Smooth muscle cell (in vitro differentiated cells): Measurements from ENCODE around the gene PPP1CC. TPM values are rescaled to one million over a fixed set of nuclear protein-coding genes. Genes with fewer than 3 reads are reported as not detected.

ENCODE experiments used
- DNase-seq: peaks from one replicate; lab custom pipeline; 2025; ENCODE audit not compliant: unreplicated experiment; lab: John Stamatoyannopoulos, UW
- H2AFZ ChIP-seq: fragments of 200-600 bp; sonication (generic); 2 replicates; pipeline ENCODE4 v1.6.0; 2016; ENCODE audit warnings: antibody characterized with exemption, low read depth, mild to moderate bottlenecking
- H3F3A ChIP-seq: fragments of 200-600 bp; sonication (generic); 2 replicates; pipeline ENCODE4 v1.6.0; 2017; ENCODE audit warnings: antibody characterized with exemption, low read depth
- H3K27ac ChIP-seq: fragments of 200-600 bp; sonication (generic); 2 replicates; pipeline ENCODE4 v1.5.1; 2016; ENCODE audit warnings: low read depth, mild to moderate bottlenecking
- H3K27me3 ChIP-seq: fragments of 200-600 bp; sonication (generic); 2 replicates; pipeline ENCODE4 v1.6.1; 2016; ENCODE audit warnings: low read depth, mild to moderate bottlenecking
- H3K36me3 ChIP-seq: fragments of 200-600 bp; sonication (generic); 2 replicates; pipeline ENCODE4 v1.5.1; 2016; ENCODE audit warnings: low read depth
- H3K4me1 ChIP-seq: fragments of 200-600 bp; sonication (generic); 2 replicates; pipeline ENCODE4 v1.5.1; 2016; ENCODE audit warnings: low read depth
- H3K4me2 ChIP-seq: fragments of 200-600 bp; sonication (generic); 2 replicates; pipeline ENCODE4 v1.6.0; 2016; ENCODE audit warnings: mild to moderate bottlenecking
- H3K4me3 ChIP-seq: fragments of 200-600 bp; sonication (generic); 2 replicates; pipeline ENCODE4 v1.5.1; 2016; ENCODE audit warnings: mild to moderate bottlenecking
- H3K79me2 ChIP-seq: fragments of 200-600 bp; sonication (generic); 2 replicates; pipeline ENCODE4 v1.6.0; 2016; ENCODE audit warnings: low read depth, mild to moderate bottlenecking
- H3K9ac ChIP-seq: fragments of 200-600 bp; sonication (generic); 2 replicates; pipeline ENCODE4 v1.6.0; 2016; ENCODE audit warnings: low read depth
- H3K9me3 ChIP-seq: fragments of 200-600 bp; sonication (generic); replicated peaks from 2 replicates; pipeline ENCODE4 v1.5.1; 2016; ENCODE audit warnings: low read depth
- H4K20me1 ChIP-seq: fragments of 200-600 bp; sonication (generic); 2 replicates; pipeline ENCODE4 v1.6.0; 2016; ENCODE audit warnings: low read depth
- WGBS: methylation state at CpG from one replicate; pipeline ENCODE4 v1.1.7; 2016; ENCODE audit warnings: low lambda C conversion rate; 5-methylcytosine and 5-hydroxymethylcytosine counted together
- polyA plus RNA-seq: library from polyadenylated mRNA; unstranded; fragments of >200 nt; fragmentation: Nextera tagmentation; extraction: Ambion mirVana; gene quantifications from 2 replicates; pipeline ENCODE4 v1.2.1, GENCODE V29; 2016
- total RNA-seq: library from RNA; depleted of rRNA; stranded (reverse); fragments of >200 nt; gene quantifications from 2 replicates; pipeline ENCODE4 v1.2.3, GENCODE V29; 2014
- TF ChIP-seq, protein P1 (sequence below): fragments of 200-600 bp; sonication (generic); IDR thresholded peaks from 2 replicates; pipeline ENCODE4 v1.5.1; 2017; ENCODE audit warnings: borderline replicate concordance, mild to moderate bottlenecking, antibody characterized with exemption; ENCODE audit not compliant: insufficient read depth, poor library complexity, severe bottlenecking

Gene PPP1CC
- total and polyA plus RNA-seq, 2 experiments from 2014 or later: 34.9 to 105 TPM

DNA sequence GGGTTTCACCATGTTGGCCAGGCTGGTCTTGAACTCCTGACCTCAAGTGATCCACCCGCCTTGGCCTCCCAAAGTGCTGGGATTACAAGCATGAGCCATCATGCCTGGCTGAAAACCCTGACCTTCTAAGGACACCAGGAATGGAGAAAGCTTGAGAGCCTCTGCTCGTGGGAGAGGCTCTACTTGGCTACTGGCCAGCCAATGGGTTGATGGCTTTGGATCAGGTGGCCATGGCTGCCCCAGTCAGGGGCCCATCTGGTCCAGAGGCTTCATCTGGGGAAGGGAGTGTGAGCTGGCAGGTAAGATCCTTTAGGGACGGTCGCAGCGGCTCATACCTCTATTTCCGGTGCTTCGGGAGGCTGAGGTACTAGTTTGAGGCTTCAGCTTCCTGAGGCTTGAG, 42.5 kb upstream of the PPP1CC start:
- TF ChIP-seq, protein P1, sequence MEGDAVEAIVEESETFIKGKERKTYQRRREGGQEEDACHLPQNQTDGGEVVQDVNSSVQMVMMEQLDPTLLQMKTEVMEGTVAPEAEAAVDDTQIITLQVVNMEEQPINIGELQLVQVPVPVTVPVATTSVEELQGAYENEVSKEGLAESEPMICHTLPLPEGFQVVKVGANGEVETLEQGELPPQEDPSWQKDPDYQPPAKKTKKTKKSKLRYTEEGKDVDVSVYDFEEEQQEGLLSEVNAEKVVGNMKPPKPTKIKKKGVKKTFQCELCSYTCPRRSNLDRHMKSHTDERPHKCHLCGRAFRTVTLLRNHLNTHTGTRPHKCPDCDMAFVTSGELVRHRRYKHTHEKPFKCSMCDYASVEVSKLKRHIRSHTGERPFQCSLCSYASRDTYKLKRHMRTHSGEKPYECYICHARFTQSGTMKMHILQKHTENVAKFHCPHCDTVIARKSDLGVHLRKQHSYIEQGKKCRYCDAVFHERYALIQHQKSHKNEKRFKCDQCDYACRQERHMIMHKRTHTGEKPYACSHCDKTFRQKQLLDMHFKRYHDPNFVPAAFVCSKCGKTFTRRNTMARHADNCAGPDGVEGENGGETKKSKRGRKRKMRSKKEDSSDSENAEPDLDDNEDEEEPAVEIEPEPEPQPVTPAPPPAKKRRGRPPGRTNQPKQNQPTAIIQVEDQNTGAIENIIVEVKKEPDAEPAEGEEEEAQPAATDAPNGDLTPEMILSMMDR: no peak
- Histone ChIP-seq H3K9me3 (no peaks in the 10 kb centered on the region), H4K20me1 (no peaks in the 10 kb centered on the region), H3K4me3 (no peak overlapping the region), H3K4me1 (no peaks in the 10 kb centered on the region), H3K4me2 (no peak overlapping the region), H2AFZ (no peak overlapping the region), H3K36me3 (no peaks in the 10 kb centered on the region), H3K27ac (no peak overlapping the region), H3F3A (no peaks in the 10 kb centered on the region), H3K27me3 (no peaks in the 10 kb centered on the region), H3K9ac (no peak overlapping the region), H3K79me2 (no peaks in the 10 kb centered on the region)
- no peak for DNase-seq
- over 99% methylated on average over 7 of the region's 7 CpGs for whole genome bisulfite sequencing

DNA sequence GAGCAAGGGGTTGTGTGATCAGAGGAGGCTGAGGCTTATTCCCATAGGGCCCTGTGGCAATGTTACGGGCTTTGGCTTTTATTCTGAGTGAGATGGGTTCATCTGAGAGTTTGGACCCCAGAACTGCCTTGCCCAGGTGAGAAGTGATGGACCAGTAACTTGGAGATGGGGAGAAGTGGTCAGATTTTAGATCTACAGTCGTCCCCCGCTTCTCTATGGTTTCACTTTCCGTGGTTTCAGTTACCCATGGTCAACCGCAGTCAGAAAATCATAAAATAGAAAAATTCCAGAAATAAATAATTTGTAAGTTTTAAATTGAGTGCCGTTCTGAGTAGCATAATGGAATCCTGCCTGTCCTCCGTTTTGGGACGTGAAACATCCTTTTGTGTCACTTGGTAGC, 40.2 kb upstream of the PPP1CC start:
- no peak for DNase-seq
- H3K9ac ChIP-seq: no peak overlapping the region
- H3K4me2 ChIP-seq: no peak overlapping the region
- H3K27ac ChIP-seq: no peak overlapping the region
- H3K27me3 ChIP-seq: no peaks in the 10 kb centered on the region
- no peaks in the 10 kb centered on the region for H3F3A ChIP-seq
- no peaks in the 10 kb centered on the region for H3K36me3 ChIP-seq
- 94% methylated on average over 8 of the region's 8 CpGs for WGBS
- no peaks in the 10 kb centered on the region for H3K4me1 ChIP-seq
- H3K79me2 ChIP-seq: no peaks in the 10 kb centered on the region
- H4K20me1 ChIP-seq: no peaks in the 10 kb centered on the region
- no peaks in the 10 kb centered on the region for H3K9me3 ChIP-seq
- H3K4me3 ChIP-seq: no peak overlapping the region
- no peak overlapping the region for H2AFZ ChIP-seq
- TF ChIP-seq, protein P1: no peak

DNA sequence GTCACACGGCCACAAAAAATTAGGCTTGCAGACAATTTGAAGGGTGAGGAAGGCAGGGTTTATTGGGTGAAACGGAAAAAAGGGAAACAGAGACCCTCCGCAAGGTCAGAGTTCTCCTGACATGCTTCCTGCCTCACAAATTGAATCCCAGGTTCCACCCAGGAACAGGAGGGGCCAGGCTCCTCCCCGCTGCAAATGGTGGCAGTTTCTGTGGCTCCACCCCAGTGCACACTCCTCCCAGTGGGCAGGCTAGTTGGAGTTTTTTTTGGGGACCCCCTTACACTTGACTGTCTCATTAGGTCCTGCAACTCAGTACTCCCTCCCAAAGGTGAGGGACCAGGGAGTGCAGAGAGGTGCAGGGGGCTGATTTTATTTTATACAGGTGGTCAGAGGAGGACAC, 39.4 kb upstream of the PPP1CC start:
- Histone ChIP-seq H3K9me3 (no peaks in the 10 kb centered on the region), H3K4me1 (no peaks in the 10 kb centered on the region), H3K27ac (no peak overlapping the region), H3K4me3 (no peak overlapping the region), H4K20me1 (no peaks in the 10 kb centered on the region), H2AFZ (no peak overlapping the region), H3K36me3 (no peaks in the 10 kb centered on the region), H3F3A (no peaks in the 10 kb centered on the region), H3K4me2 (no peak overlapping the region), H3K27me3 (no peaks in the 10 kb centered on the region), H3K79me2 (no peaks in the 10 kb centered on the region), H3K9ac (no peak overlapping the region)
- no peak for DNase-seq
- 81% methylated on average over 4 of the region's 4 CpGs for WGBS
- TF ChIP-seq, protein P1: no peak

DNA sequence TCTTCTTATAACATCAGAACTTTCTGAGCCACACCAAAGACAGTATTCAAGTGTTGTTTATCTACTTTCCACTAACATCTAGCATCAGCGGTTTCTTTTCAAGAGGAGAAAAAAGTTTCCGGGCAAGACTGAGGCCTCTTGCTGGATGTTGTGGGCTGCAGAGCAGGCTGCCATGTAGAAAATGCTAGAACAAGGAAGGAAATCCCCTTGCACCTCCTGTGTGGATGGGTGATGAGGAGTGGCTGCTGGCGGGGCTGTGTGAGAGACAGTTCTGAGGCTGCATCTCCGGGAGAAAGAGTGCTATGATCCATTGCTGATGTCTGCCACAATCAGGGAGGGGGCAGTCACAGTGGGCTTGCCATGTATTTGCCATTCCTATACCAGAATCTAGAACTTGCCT, 37.8 kb upstream of the PPP1CC start:
- Histone ChIP-seq H3K27ac (no peak overlapping the region), H3K9me3 (no peaks in the 10 kb centered on the region), H2AFZ (no peak overlapping the region), H3K4me2 (no peak overlapping the region), H3K79me2 (no peaks in the 10 kb centered on the region), H3F3A (no peaks in the 10 kb centered on the region), H3K4me3 (no peak overlapping the region), H3K36me3 (no peaks in the 10 kb centered on the region), H3K4me1 (no peaks in the 10 kb centered on the region), H4K20me1 (no peaks in the 10 kb centered on the region), H3K9ac (no peak overlapping the region), H3K27me3 (no peaks in the 10 kb centered on the region)
- TF ChIP-seq, protein P1: no peak
- DNase-seq: no peak
- WGBS: 81% methylated on average over 4 of the region's 4 CpGs
